ENCODE measurements around the gene HOXC9.

- TF ChIP-seq SIN3A (IDR thresholded peaks at IDR 0.05; ENCODE audit: borderline replicate concordance, insufficient read depth, low read length) = no peak
- TF ChIP-seq POLR2AphosphoS5 (IDR thresholded peaks at IDR 0.05; ENCODE audit: low read depth, low read length) = no peak
- no peak for TF ChIP-seq REST (IDR thresholded peaks at IDR 0.05; ENCODE audit: insufficient read depth in 1 of 2, low read depth in 2 of 2, low read length in 2 of 2)
These were observed 36.3 kb upstream of the HOXC9 start for GRCh38 chr12:53963434-53964314.

All from PFSK-1 (cell line).